Trophoblast cell (in vitro differentiated cells and primary cell): ENCODE data around the gene MAP4K4.

Experiments
- DNase-seq, 2 donors: peaks; one replicate each; pipeline ENCODE4 v3.0.0-alpha.2; 2016
- H2AFZ ChIP-seq: 2 replicates; pipeline ENCODE4 v1.6.1; 2013; ENCODE audit warnings: low read length, moderate library complexity, mild to moderate bottlenecking; ENCODE audit not compliant: insufficient read depth, poor library complexity
- H2AK5ac ChIP-seq: 2 replicates; pipeline ENCODE4 v1.6.1; 2013; ENCODE audit warnings: mild to moderate bottlenecking, low read length
- H2BK120ac ChIP-seq: 2 replicates; pipeline ENCODE4 v1.6.1; 2013; ENCODE audit warnings: low read length, mild to moderate bottlenecking, moderate library complexity; ENCODE audit not compliant: insufficient read depth, poor library complexity
- H2BK12ac ChIP-seq: 2 replicates; pipeline ENCODE4 v1.6.1; 2013; ENCODE audit warnings: mild to moderate bottlenecking, low read length, moderate library complexity
- H2BK5ac ChIP-seq: 2 replicates; pipeline ENCODE4 v1.6.1; 2013; ENCODE audit warnings: low read length, low read depth, moderate library complexity, mild to moderate bottlenecking; ENCODE audit not compliant: poor library complexity
- H3K14ac ChIP-seq: 2 replicates; pipeline ENCODE4 v1.6.1; 2013; ENCODE audit warnings: mild to moderate bottlenecking, low read length
- H3K18ac ChIP-seq: 2 replicates; pipeline ENCODE4 v1.6.1; 2013; ENCODE audit warnings: mild to moderate bottlenecking, low read length
- H3K23ac ChIP-seq: 2 replicates; pipeline ENCODE4 v1.6.1; 2013; ENCODE audit warnings: low read length
- H3K27ac ChIP-seq: 2 replicates; pipeline ENCODE4 v1.5.1; 2013; ENCODE audit warnings: low read depth, mild to moderate bottlenecking, inconsistent platforms, low read length, moderate library complexity
- H3K27me3 ChIP-seq: 2 replicates; pipeline ENCODE4 v1.6.1; 2013; ENCODE audit warnings: inconsistent platforms, mild to moderate bottlenecking, low read length, moderate library complexity; ENCODE audit not compliant: insufficient read depth
- H3K36me3 ChIP-seq, 2 experiments: 1 replicate in 1 of 2; 2 replicates in 1 of 2; pipeline ENCODE4 v1.6.1; 2013; ENCODE audit warnings: low read length in 2 of 2, mild to moderate bottlenecking in 2 of 2, moderate library complexity in 1 of 2; ENCODE audit not compliant: insufficient read depth in 2 of 2, control insufficient read depth in 1 of 2
- H3K4ac ChIP-seq: 2 replicates; pipeline ENCODE4 v1.6.1; 2013; ENCODE audit warnings: low read depth, mild to moderate bottlenecking, low read length, moderate library complexity
- H3K4me1 ChIP-seq, 2 experiments: 1 replicate in 1 of 2; 2 replicates in 1 of 2; pipeline ENCODE4 v1.6.1; 2013; ENCODE audit warnings: low read length in 2 of 2, mild to moderate bottlenecking in 2 of 2, moderate library complexity in 1 of 2; ENCODE audit not compliant: insufficient read depth in 2 of 2, control insufficient read depth in 1 of 2
- H3K4me2 ChIP-seq: 2 replicates; pipeline ENCODE4 v1.6.1; 2013; ENCODE audit warnings: inconsistent platforms, mild to moderate bottlenecking, low read length, moderate library complexity
- H3K4me3 ChIP-seq: 2 replicates; pipeline ENCODE4 v1.5.1; 2013; ENCODE audit warnings: mild to moderate bottlenecking, low read depth, low read length, inconsistent platforms
- H3K79me1 ChIP-seq: one replicate; pipeline ENCODE4 v1.6.1; 2013; ENCODE audit warnings: low read length
- H3K79me2 ChIP-seq: 2 replicates; pipeline ENCODE4 v1.6.1; 2013; ENCODE audit warnings: low read length, mild to moderate bottlenecking; ENCODE audit not compliant: control insufficient read depth, insufficient read depth, poor library complexity
- H3K9ac ChIP-seq: 2 replicates; pipeline ENCODE4 v1.6.1; 2013; ENCODE audit warnings: mild to moderate bottlenecking, low read length
- H3K9me3 ChIP-seq: 2 replicates; pipeline ENCODE4 v1.6.1; 2013; ENCODE audit warnings: low read depth, mild to moderate bottlenecking, control low read depth, inconsistent platforms, low read length; ENCODE audit not compliant: insufficient read depth
- H4K12ac ChIP-seq: 2 replicates; pipeline ENCODE4 v1.6.1; 2013; ENCODE audit warnings: low read depth, mild to moderate bottlenecking, low read length, moderate library complexity
- H4K8ac ChIP-seq: 2 replicates; pipeline ENCODE4 v1.6.1; 2013; ENCODE audit warnings: low read depth, mild to moderate bottlenecking, low read length, moderate library complexity
- H4K91ac ChIP-seq: one replicate; pipeline ENCODE4 v1.6.1; 2013; ENCODE audit warnings: low read depth, mild to moderate bottlenecking, low read length, moderate library complexity
- WGBS: extraction: QIAGEN DNeasy Blood & Tissue Kit; methylation state at CpG from one replicate; pipeline ENCODE4 v1.1.7; 2013; ENCODE audit warnings: missing lambda C conversion rate; ENCODE audit not compliant: insufficient read length, insufficient coverage; ENCODE audit errors: extremely low coverage; 5-methylcytosine and 5-hydroxymethylcytosine counted together

The MAP4K4 gene

GRCh38 chr2:101831351-101831865, 133.9 kb downstream of the MAP4K4 start:
- Histone ChIP-seq H3K4me1 (peaks cover 6 to 9% of the 10 kb centered on the region in 2 experiments), H2AFZ (no peak overlapping the region), H2BK12ac (no peak overlapping the region), H4K8ac (no peak overlapping the region), H3K9me3 (no peaks in the 10 kb centered on the region), H3K79me2 (no peaks in the 10 kb centered on the region), H3K9ac (no peak overlapping the region), H2AK5ac (no peak overlapping the region), H4K91ac (no peak overlapping the region), H3K79me1 (peaks cover 5% of the 10 kb centered on the region), H3K27ac (no peak overlapping the region), H3K4me2 (no peak overlapping the region), H3K18ac (no peak overlapping the region), H2BK120ac (no peak overlapping the region), H4K12ac (no peak overlapping the region), H3K4me3 (no peak overlapping the region), H3K4ac (no peak overlapping the region), H3K36me3 (peaks cover 16 to 23% of the 10 kb centered on the region in 2 experiments), H3K27me3 (no peaks in the 10 kb centered on the region), H3K14ac (no peak overlapping the region), H2BK5ac (no peak overlapping the region), H3K23ac (no peak overlapping the region)
- WGBS: no CpG with 5 or more reads among the region's 5 CpGs
- DNase-seq: peak; percentile 66 to 80

DNA sequence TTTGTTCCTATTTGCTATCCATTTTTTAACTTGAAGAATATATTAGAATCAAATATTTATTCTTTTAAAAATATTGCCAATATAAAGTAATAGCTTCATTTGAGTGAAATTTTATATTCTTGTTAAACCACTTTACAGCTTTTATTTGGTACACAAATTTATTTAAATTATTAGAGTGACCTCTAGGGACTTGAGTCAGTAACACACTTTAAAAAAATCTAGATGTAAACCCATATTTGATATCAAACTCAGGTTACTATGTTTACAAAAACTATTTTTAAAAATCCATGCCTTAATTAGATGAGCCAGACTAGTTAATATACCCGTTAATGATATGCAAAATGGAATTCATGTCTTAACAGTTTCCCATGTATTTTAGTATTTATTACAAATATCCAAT, 134.6 kb downstream of the MAP4K4 start:
- Histone ChIP-seq H3K18ac (no peak overlapping the region), H3K4me3 (no peak overlapping the region), H3K4me2 (no peak overlapping the region), H3K9me3 (no peaks in the 10 kb centered on the region), H2BK120ac (no peak overlapping the region), H2AFZ (no peak overlapping the region), H3K27ac (no peak overlapping the region), H3K23ac (no peak overlapping the region), H3K27me3 (no peaks in the 10 kb centered on the region), H4K8ac (no peak overlapping the region), H4K91ac (no peak overlapping the region), H3K4me1 (peaks cover 6% of the 10 kb centered on the region in 2 experiments), H3K9ac (no peak overlapping the region), H3K4ac (no peak overlapping the region), H3K14ac (no peak overlapping the region), H2BK5ac (no peak overlapping the region), H2AK5ac (no peak overlapping the region), H3K79me1 (peaks cover 5% of the 10 kb centered on the region), H4K12ac (no peak overlapping the region), H2BK12ac (no peak overlapping the region), H3K36me3 (peaks cover 16 to 27% of the 10 kb centered on the region in 2 experiments), H3K79me2 (no peaks in the 10 kb centered on the region)
- WGBS: no CpG with 5 or more reads among the region's 1 CpG
- DNase-seq: no peak

GRCh38 chr2:101833890-101834523, 136.5 kb downstream of the MAP4K4 start:
- 56% methylated on average over 1 of the region's 4 CpGs for WGBS
- no peak overlapping the region for H2AFZ ChIP-seq
- H3K18ac ChIP-seq: no peak overlapping the region
- H3K9me3 ChIP-seq: no peaks in the 10 kb centered on the region
- H4K12ac ChIP-seq: no peak overlapping the region
- no peak for DNase-seq
- no peak overlapping the region for H2BK5ac ChIP-seq
- H3K27me3 ChIP-seq: no peaks in the 10 kb centered on the region
- no peak overlapping the region for H3K27ac ChIP-seq
- no peak overlapping the region for H2BK120ac ChIP-seq
- H3K23ac ChIP-seq: no peak overlapping the region
- H2BK12ac ChIP-seq: no peak overlapping the region
- H3K4me3 ChIP-seq: no peak overlapping the region
- H3K9ac ChIP-seq: no peak overlapping the region
- peaks cover 3% of the 10 kb centered on the region for H3K79me1 ChIP-seq
- H3K36me3 ChIP-seq: peaks cover 16 to 32% of the 10 kb centered on the region in 2 experiments
- no peaks in the 10 kb centered on the region for H3K79me2 ChIP-seq
- no peak overlapping the region for H2AK5ac ChIP-seq
- H3K4me1 ChIP-seq: peaks cover 1 to 2% of the 10 kb centered on the region in 2 experiments
- no peak overlapping the region for H4K8ac ChIP-seq
- no peak overlapping the region for H3K14ac ChIP-seq
- no peak overlapping the region for H4K91ac ChIP-seq
- no peak overlapping the region for H3K4me2 ChIP-seq
- H3K4ac ChIP-seq: no peak overlapping the region

DNA sequence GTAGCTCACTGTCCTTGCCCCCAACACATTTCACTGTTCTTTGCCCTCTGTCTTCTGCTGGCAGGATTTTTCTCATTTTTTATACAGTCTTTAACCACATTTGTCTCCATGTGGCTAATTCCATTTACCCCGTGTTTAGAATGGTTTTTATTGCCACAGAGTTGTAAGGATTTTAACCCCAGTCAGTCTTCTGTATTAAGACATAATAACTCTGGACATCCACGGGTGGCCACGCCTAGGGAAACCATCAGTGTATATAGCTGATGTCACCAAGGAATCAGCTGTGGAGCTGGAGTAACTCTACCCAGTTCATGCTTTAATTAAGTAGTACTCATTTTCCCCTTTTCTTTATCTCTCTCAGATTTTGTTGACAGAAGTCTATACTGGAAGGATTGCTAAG, 139.8 kb downstream of the MAP4K4 start:
- Histone ChIP-seq H2BK5ac (no peak overlapping the region), H4K12ac (no peak overlapping the region), H3K79me2 (no peaks in the 10 kb centered on the region), H3K4ac (no peak overlapping the region), H2BK120ac (no peak overlapping the region), H3K27ac (no peak overlapping the region), H2BK12ac (no peak overlapping the region), H3K4me2 (no peak overlapping the region), H3K36me3 (peaks cover 14 to 30% of the 10 kb centered on the region in 2 experiments), H4K8ac (no peak overlapping the region), H3K4me3 (no peak overlapping the region), H3K9me3 (peaks cover 2% of the 10 kb centered on the region), H2AFZ (no peak overlapping the region), H3K79me1 (no peaks in the 10 kb centered on the region), H3K18ac (no peak overlapping the region), H3K14ac (no peak overlapping the region), H3K4me1 (no peaks in the 10 kb centered on the region), H3K9ac (no peak overlapping the region), H2AK5ac (no peak overlapping the region), H3K27me3 (no peaks in the 10 kb centered on the region), H4K91ac (no peak overlapping the region), H3K23ac (no peak overlapping the region)
- DNase-seq: no peak
- WGBS: no CpG with 5 or more reads among the region's 3 CpGs
